Gastroesophageal sphincter (tissue), 3 donors: ENCODE data around the gene COG3.

Experiments used
- CTCF ChIP-seq, 4 experiments: fragments of 200-600 bp in 2 of 4; fragments of 450-650 bp in 2 of 4; sonication (generic) in 1 of 4; IDR thresholded peaks; one replicate each; pipeline ENCODE4 v1.5.1; 2017 to 2019; ENCODE audit warnings: antibody characterized with exemption in 4 of 4, mild to moderate bottlenecking in 2 of 4, moderate library complexity in 2 of 4
- POLR2A ChIP-seq, 2 donors: fragments of 450-650 bp; IDR thresholded peaks; one replicate each; pipeline ENCODE4 v1.6.1; 2017; ENCODE audit warnings: antibody characterized with exemption in 2 of 2, mild to moderate bottlenecking in 2 of 2, moderate library complexity in 1 of 2

GRCh38 chr13:45482571-45483173 lies 17.9 kb downstream of the COG3 start:
- TF ChIP-seq POLR2A (IDR thresholded peaks at IDR 0.05), result no peak
- TF ChIP-seq CTCF (IDR thresholded peaks at IDR 0.05), result no peak
